HG02973 (cell line): Measurements from ENCODE around the gene HLA-B.

Experiments used
- ATAC-seq: cut with Tn5 transposase; IDR thresholded peaks from one replicate; pipeline ENCODE4 v1.9.1; 2021; ENCODE audit warnings: moderate library complexity; ENCODE audit not compliant: unreplicated experiment

The HLA-B gene

DNA sequence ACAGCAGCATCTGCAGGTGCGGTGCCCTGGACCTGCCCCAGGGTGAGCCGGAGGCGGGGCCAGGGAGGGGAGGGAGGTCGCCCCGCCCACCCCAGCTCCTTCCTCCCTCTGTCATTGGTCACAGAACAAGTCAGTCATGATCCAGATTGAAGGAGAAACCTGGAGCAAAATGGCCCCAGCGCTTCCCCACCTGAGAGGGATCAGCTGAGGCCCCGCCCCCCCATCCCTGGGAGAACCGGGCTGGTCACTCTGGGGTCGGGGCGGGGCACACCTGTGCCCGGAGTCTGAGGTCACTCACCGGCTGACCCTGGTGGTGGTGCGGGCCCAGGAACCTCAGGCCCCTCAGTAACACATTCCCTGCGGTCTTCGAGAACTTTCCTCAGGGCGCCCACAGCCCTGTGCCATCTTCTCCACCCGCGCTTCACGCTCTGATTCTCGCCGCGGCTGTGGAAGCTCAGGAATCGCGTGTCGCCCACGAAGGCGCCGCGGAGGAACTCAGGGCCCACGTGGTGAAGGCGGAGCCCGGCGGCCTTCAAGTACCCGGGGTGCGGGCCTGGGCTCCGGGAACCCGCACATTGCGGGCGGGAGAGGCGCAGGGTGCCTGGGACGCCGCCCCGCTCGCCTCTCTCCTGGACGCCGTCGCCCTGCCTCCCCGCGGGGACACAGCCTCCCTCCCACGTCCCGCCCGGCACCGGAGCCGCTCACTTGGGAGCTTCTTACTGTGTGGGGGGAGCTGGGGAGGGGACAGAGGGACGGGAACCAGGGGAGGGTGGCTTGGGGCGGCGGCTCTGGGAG lies 48.7 kb downstream of the HLA-B start:
- no peak for ATAC-seq

DNA sequence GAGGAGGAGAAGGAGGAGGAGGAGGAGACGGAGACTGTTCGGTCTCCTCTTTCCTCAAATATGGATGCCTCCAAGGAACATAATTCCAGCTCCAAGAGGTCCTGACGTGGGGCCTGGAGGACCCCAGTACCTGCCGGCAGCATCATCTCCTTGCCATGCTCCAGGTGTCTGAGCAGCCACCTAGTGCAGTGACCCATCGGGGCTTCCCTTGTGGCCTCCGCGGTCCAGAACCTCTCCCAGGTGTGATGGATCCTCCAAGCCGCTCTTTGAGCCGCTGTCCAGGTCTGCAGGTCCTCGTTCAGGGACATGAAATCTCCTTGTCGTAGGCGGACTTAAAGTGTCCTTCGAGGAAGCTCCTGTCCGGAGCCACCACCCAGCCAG lies 49.3 kb downstream of the HLA-B start:
- ATAC-seq: no peak

DNA sequence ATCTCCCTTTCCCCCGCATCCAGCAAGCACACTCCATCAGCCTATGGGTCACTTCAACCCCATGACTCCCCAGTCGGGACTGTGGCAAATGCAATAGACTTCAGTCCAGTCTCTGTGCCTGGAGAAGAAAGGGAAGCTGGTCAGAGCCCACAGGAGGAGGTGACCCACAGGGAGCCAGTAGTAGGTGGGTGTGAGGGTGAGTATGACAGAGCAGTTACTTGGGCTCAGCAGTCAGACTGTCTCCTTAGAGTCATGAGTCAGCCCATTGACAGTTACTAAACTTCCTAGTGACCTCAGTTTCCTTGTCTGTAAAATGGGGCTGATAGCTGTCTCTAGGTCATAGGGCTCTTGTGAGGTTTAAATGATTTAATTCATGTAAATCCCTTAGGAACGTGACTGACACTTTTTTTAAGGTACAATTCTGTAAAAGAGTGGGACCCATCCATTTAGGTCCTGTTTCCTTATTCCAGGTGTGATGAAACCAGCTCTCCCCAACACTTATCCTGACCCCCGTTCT lies 51.2 kb downstream of the HLA-B start:
- no peak for ATAC-seq

- ATAC-seq: no peak
Measured at GRCh38 chr6:31304683-31305082, 52.3 kb downstream of the HLA-B start.
